ENCODE results near the gene ST13.

- TF ChIP-seq CTCF (IDR thresholded peaks at IDR 0.05) (no peak), POLR2A (IDR thresholded peaks at IDR 0.05) (no peak)
These were observed 64.0 kb downstream of the ST13 start for GRCh38 chr22:40792451-40792850.

All from testis (tissue), 2 donors.